Measurements from ENCODE around the gene EXOC7. TPM values are rescaled to one million over a fixed set of nuclear protein-coding genes. Genes with fewer than 3 reads are reported as not detected.

EXOC7 gene
- total RNA-seq, 2 experiments from 2014 or later = 126 to 129 TPM

DNA sequence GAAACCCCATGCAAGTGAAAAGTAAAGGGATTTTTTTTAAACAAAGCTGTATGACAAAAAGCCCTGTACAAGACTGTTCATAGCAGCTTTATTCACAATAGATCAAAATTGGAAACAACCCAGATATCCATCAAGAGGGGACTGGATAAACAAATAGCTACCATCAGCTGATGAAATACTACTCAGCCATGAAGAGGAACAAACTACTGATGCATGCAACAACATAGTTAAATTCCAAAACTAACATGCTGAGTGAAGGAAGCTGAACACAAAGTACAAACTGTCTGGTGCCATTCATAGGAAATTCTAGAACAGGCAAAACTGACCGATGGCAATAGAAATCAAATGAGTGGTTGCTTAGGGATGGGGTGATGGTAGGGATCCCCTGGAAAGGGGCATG, 22.3 kb upstream of the EXOC7 start:
- POLR2A ChIA-PET = interaction anchor here (0.5 to 12.0 kb wide), 9 partner anchors 18 to 408 kb away, joined by 3 to 163 read pairs (median 8); partner anchors contain the start of genes EXOC7 and UBALD2
- H3K4me1 Mint-ChIP-seq (ENCODE audit: low read depth) = peaks cover 46% of the 10 kb centered on the region
- no peaks in the 10 kb centered on the region for H3K36me3 Mint-ChIP-seq (ENCODE audit: low read depth)
- H3K9me3 Mint-ChIP-seq (ENCODE audit: insufficient read depth) = no peaks in the 10 kb centered on the region
- H3K4me3 Mint-ChIP-seq = no peak overlapping the region
- peak overlapping the region; percentile 88 for H3K27ac Mint-ChIP-seq
- CTCF ChIA-PET = interaction anchor here (0.6 to 11.2 kb wide), 22 partner anchors 9 to 1040 kb away, joined by 3 to 222 read pairs (median 8); partner anchors contain the start of genes FOXJ1 and UBALD2
- no peaks in the 10 kb centered on the region for H3K27me3 Mint-ChIP-seq (ENCODE audit: low read depth)
- no peak for DNase-seq
- no peak for ATAC-seq

DNA sequence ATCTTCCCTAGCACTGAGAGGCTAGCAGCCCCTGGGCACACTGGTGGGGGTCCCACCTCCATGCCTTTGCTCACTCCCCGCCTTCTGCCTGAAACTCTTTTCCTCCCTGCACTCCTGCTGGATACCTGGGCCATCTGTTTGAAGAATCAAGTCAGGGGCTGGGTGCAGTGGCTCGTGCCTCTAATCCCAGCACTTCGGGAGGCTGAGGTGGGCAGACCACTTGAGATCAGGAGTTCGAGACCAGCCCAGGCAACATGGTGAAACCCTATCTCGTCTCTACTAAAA, 21.7 kb upstream of the EXOC7 start:
- ChIA-PET CTCF (interaction anchor here (0.6 to 11.2 kb wide), 16 partner anchors 10 to 1040 kb away, joined by 3 to 222 read pairs (median 10); partner anchors contain the start of gene FOXJ1), POLR2A (interaction anchor here (2.5 to 12.0 kb wide), 3 partner anchors 54 to 146 kb away, joined by 11 to 163 read pairs (median 23); partner anchors contain the start of gene UBALD2)
- H3K4me3 Mint-ChIP-seq = no peak overlapping the region
- no peak overlapping the region for H3K27ac Mint-ChIP-seq
- no peaks in the 10 kb centered on the region for H3K36me3 Mint-ChIP-seq (ENCODE audit: low read depth)
- no peaks in the 10 kb centered on the region for H3K9me3 Mint-ChIP-seq (ENCODE audit: insufficient read depth)
- DNase-seq (no peak), ATAC-seq (no peak)
- no peaks in the 10 kb centered on the region for H3K27me3 Mint-ChIP-seq (ENCODE audit: low read depth)
- peaks cover 49% of the 10 kb centered on the region for H3K4me1 Mint-ChIP-seq (ENCODE audit: low read depth)

DNA sequence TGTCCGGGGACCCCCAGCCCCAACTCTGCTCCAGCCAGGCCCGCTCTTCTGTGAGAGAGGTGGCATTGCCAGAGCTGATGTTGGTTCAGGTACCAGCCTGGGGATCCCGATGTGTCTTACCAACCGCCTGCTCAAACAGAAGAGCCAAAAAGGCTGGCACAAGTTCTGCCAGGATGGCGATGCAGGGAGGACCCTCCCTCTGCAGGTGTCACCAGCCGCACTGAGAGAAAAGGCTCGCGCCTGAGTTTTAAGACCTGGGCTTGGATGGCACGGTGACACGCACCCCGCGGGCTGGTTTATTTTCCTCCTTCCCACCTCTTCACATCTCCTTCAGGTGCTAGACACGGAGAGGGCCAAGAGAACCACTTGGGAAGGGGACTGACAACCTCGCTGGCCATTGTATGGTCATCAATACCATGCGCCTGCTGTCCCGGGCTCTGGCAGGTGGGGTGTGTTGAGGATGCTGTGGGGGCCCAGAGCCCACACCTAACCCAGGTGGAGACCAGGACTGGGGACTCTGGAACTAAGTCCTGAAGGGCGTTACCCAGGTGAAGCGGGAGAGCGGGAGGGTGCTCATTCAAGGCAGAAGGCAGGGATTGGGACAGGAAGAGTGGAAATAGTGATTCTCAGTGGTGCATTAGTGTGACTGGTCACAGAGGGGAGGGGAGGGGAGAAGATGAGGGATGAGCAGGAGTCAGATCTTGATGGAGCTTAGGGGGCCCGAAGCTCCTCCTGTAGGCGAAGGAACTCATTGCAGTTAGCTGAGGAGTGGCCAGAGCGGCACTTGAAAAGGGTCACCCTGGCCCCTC, 21.2 kb upstream of the EXOC7 start:
- Mint-ChIP-seq H3K4me1 (ENCODE audit: low read depth) (peaks cover 49% of the 10 kb centered on the region), H3K9me3 (ENCODE audit: insufficient read depth) (no peaks in the 10 kb centered on the region), H3K27me3 (ENCODE audit: low read depth) (no peaks in the 10 kb centered on the region), H3K27ac (peak overlapping the region; percentile 20), H3K4me3 (no peak overlapping the region), H3K36me3 (ENCODE audit: low read depth) (no peaks in the 10 kb centered on the region)
- no peak for ATAC-seq
- DNase-seq = no peak
- ChIA-PET CTCF (interaction anchor here (0.6 to 11.2 kb wide), 17 partner anchors 9 to 174 kb away, joined by 3 to 222 read pairs (median 8); partner anchors contain the start of gene FOXJ1), POLR2A (interaction anchor here (1.0 to 12.0 kb wide), 6 partner anchors 17 to 146 kb away, joined by 3 to 163 read pairs (median 8); partner anchors contain the start of gene UBALD2)

DNA sequence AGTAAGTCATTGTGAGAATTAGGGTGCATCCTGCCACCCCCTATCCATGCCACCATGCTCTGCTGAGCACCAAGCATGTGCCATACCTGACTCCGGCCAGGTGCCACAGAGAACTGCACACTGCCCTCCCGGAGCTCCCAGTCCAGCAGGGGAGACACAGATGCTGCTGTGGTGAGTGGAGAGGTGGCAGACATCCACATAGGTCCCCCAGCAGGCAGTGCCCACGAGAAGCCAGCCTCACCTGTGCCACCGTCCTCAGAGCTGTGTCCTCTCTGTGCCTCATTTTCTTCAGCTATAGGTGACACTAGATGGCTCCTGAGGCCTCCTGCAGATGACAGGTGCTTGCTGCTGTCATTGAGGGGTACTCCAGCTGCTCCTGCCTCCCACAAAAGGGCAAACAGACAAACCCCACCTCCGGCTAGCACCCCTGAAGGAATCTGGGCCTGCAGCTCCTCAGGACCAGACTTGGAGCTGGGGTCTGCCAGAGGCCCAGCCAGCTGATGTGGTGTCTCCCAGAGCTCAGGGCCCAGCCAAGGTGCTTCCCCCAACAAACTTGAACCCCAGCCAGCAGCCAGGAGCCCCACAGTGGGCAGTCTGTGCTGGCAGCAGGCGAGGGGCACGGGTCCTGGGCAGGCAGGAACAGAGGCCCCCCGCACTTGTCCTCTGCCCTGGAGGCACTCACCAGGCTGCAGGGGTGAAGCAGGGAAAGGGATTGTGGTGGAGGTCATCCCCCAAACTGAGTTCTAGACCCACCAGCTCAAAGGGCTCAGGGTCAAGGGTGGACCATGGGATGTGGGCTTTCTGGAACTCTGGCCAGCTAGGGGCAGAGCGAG, 20.4 kb upstream of the EXOC7 start:
- Mint-ChIP-seq H3K9me3 (ENCODE audit: insufficient read depth) (no peaks in the 10 kb centered on the region), H3K36me3 (ENCODE audit: low read depth) (no peaks in the 10 kb centered on the region), H3K4me3 (no peak overlapping the region), H3K27me3 (ENCODE audit: low read depth) (no peaks in the 10 kb centered on the region), H3K4me1 (ENCODE audit: low read depth) (peaks cover 49% of the 10 kb centered on the region), H3K27ac (peak overlapping the region; percentile 77)
- ChIA-PET CTCF (interaction anchor here (0.7 to 11.2 kb wide), 10 partner anchors 9 to 156 kb away, joined by 3 to 222 read pairs (median 5); no protein-coding TSS in a partner anchor), POLR2A (interaction anchor here (0.6 to 12.0 kb wide), 8 partner anchors 18 to 156 kb away, joined by 3 to 163 read pairs (median 4); partner anchors contain the start of gene UBALD2)
- ATAC-seq (no peak), DNase-seq (no peak)

DNA sequence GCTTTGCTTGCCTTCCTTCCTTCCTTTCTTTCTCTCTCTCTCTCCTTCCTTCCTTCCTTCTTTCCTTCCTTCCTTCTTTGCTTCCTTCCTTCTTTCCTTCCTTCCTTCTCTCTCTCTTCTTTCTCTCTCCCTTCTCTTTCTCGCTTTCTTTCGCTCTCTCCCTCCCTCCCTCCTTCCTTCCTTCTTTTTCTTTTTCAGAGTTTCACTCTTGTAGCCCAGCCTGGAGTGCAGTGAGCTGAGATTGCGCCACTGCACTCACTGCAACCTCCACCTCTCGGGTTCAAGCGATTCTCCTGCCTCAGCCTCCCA, 19.6 kb upstream of the EXOC7 start:
- H3K27me3 Mint-ChIP-seq (ENCODE audit: low read depth) = no peaks in the 10 kb centered on the region
- DNase-seq (no peak), ATAC-seq (no peak)
- H3K36me3 Mint-ChIP-seq (ENCODE audit: low read depth) = no peaks in the 10 kb centered on the region
- H3K9me3 Mint-ChIP-seq (ENCODE audit: insufficient read depth) = no peaks in the 10 kb centered on the region
- H3K27ac Mint-ChIP-seq = peak overlapping the region; percentile 77
- POLR2A ChIA-PET = interaction anchor here (0.6 to 12.0 kb wide), 6 partner anchors 22 to 157 kb away, joined by 4 to 163 read pairs (median 5); partner anchors contain the start of gene UBALD2
- CTCF ChIA-PET = interaction anchor here (0.7 to 11.2 kb wide), 7 partner anchors 10 to 157 kb away, joined by 4 to 222 read pairs (median 5); no protein-coding TSS in a partner anchor
- peaks cover 49% of the 10 kb centered on the region for H3K4me1 Mint-ChIP-seq (ENCODE audit: low read depth)
- no peak overlapping the region for H3K4me3 Mint-ChIP-seq

DNA sequence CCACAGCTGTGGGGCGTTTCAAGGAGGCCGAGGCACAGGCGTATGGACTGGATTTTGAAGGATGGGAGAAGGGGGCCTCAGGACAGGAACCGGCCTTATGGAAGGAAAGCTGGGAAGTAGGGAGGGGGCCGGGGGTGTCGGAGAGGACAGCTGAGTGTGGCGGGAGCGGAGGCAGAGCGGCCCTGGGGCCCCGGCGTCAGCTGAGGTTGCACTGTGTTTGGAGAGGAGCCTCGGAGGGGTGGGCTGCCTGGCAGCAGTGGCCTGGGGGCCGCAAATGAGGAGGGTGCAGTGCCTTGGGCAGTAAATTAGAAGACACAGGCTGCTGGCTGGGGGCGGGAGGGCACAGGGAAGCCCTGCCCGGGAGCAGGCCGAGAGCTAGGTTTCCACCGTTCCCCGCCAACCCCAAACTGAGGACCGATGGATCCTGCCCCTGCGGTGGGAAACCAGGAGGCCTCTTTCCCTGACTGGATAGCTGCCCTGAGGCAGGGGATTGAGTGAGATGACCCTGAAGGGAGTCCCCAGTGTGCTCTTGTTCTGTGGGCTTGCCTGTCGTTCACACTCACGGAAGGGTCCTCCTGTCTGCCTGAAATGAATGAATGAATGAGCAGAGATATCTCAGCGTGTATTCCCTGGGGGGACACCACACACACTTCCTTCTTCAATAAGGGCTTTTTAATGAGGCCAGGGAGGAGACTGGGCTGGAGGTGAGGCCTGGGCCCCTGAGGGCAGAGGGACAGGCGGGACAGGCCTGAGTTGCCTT, 19.0 kb upstream of the EXOC7 start:
- H3K4me1 Mint-ChIP-seq (ENCODE audit: low read depth) = peaks cover 49% of the 10 kb centered on the region
- ChIA-PET CTCF (interaction anchor here (0.8 to 11.2 kb wide), 8 partner anchors 11 to 158 kb away, joined by 3 to 222 read pairs (median 6); no protein-coding TSS in a partner anchor), POLR2A (interaction anchor here (1.5 to 12.0 kb wide), 3 partner anchors 22 to 149 kb away, joined by 6 to 163 read pairs (median 7); no protein-coding TSS in a partner anchor)
- DNase-seq (no peak), ATAC-seq (no peak)
- H3K27ac Mint-ChIP-seq = peak overlapping the region; percentile 77
- H3K36me3 Mint-ChIP-seq (ENCODE audit: low read depth) = no peaks in the 10 kb centered on the region
- no peaks in the 10 kb centered on the region for H3K9me3 Mint-ChIP-seq (ENCODE audit: insufficient read depth)
- no peaks in the 10 kb centered on the region for H3K27me3 Mint-ChIP-seq (ENCODE audit: low read depth)
- H3K4me3 Mint-ChIP-seq = peak overlapping the region; percentile 26

DNA sequence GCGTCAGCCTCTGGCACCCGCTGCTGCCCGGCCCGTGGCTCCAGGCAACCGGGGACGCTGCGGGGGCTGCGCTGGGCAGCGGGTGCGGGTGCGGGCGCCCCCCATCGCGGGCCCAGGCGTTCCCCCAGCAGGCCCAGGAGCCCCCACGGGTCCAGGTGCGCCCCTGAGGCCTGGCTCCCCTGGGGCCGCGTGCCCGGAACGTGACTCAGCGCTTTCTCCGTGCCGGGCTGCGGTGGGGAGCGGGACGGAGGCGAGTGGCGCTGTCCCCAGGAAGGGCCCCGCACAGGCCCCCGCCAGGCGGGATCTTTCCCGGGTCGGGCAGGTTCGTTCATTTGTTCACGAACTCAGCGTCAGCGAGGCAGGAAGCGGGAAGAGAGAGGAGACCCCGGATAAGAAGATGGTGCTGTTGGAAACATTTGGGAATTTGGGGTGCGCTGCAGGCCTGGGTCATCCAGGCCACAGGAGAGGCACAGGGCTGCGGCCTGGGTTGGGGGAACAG, 18.4 kb upstream of the EXOC7 start:
- CTCF ChIA-PET = interaction anchor here (0.5 to 11.2 kb wide), 26 partner anchors 8 to 167 kb away, joined by 3 to 222 read pairs (median 6); no protein-coding TSS in a partner anchor
- H3K9me3 Mint-ChIP-seq (ENCODE audit: insufficient read depth) = no peaks in the 10 kb centered on the region
- peak overlapping the region; percentile 73 for H3K27ac Mint-ChIP-seq
- no peaks in the 10 kb centered on the region for H3K27me3 Mint-ChIP-seq (ENCODE audit: low read depth)
- H3K36me3 Mint-ChIP-seq (ENCODE audit: low read depth) = no peaks in the 10 kb centered on the region
- ATAC-seq (peak; percentile 31), DNase-seq (no peak)
- H3K4me3 Mint-ChIP-seq = peak overlapping the region; percentile 26
- peaks cover 45% of the 10 kb centered on the region for H3K4me1 Mint-ChIP-seq (ENCODE audit: low read depth)
- POLR2A ChIA-PET = interaction anchor here (0.5 to 12.0 kb wide), 8 partner anchors 23 to 448 kb away, joined by 3 to 163 read pairs (median 6); no protein-coding TSS in a partner anchor

DNA sequence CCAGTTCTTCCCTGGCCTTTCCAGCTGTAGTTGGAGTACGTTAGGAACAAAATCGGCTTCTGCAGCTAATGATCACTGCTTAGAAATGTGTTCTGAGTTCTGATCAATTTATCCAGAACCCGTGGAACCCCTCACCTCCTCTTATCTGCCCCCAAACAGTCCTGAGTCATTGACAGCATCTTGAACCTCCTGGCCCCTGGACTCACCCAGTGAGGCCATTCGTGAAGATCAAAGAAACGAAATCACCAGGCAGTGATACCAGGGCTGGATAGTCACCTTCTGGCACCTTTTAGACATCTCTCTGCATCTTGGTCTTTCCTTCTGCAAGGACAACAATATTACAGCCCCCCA, 17.0 kb upstream of the EXOC7 start:
- H3K36me3 Mint-ChIP-seq (ENCODE audit: low read depth) = no peaks in the 10 kb centered on the region
- peaks cover 33% of the 10 kb centered on the region for H3K4me1 Mint-ChIP-seq (ENCODE audit: low read depth)
- ChIA-PET CTCF (interaction anchor here (0.9 to 11.2 kb wide), 19 partner anchors 10 to 178 kb away, joined by 3 to 222 read pairs (median 6); no protein-coding TSS in a partner anchor), POLR2A (interaction anchor here (1.2 to 12.0 kb wide), 4 partner anchors 72 to 169 kb away, joined by 4 to 163 read pairs (median 14); no protein-coding TSS in a partner anchor)
- H3K4me3 Mint-ChIP-seq = no peak overlapping the region
- peak overlapping the region; percentile 60 for H3K27ac Mint-ChIP-seq
- ATAC-seq (no peak), DNase-seq (no peak)
- H3K9me3 Mint-ChIP-seq (ENCODE audit: insufficient read depth) = no peaks in the 10 kb centered on the region
- H3K27me3 Mint-ChIP-seq (ENCODE audit: low read depth) = no peaks in the 10 kb centered on the region

DNA sequence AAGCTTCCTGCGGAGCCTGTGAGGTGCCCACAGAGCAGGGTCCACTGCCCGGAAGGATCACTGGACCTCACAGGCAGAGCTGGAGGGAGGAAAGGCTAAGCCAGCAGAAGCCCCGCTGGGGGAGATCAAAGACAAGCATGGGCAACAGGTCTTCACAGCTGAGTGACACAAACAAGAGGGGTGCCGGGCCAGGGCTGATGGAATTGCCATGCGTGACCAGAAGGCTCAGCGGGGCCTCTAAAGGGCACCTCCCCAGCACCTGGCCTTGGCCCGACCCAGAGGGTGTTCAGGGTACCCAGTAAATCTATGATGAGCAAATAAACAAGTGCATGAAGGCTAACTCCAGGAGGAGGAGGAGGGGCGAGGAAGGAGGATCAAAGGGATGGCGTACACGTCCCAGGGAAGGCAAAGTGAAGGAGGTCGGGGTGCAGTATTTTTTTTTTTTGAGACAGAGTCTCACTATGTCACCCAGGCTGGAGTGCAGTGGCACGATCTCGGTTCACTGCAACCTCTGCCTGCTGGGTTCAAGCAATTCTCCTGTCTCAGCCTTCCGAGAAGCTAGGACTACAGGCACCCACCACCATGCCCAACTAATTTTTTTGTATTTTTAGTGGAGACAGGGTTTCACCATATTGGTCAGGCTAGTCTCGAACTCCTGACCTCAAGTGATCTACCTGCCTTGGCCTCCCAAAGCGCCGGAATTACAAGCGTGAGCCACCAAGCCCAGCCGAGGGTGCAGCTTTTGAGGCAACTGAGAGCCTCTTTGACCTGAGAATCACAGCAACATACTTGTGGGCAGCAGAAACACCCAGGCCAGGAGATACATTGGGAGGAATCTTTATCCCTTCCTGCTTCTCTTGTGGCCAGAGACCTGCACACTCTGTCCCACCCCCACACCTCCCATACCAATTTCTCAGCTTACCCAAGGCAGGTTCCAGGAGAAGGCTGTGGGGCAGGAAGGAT, 16.1 kb upstream of the EXOC7 start:
- POLR2A ChIA-PET = interaction anchor here (2.8 to 12.0 kb wide), 2 partner anchors 152 to 159 kb away, joined by 22 to 163 read pairs; no protein-coding TSS in a partner anchor
- no peak for ATAC-seq
- no peak for DNase-seq
- Mint-ChIP-seq H3K36me3 (ENCODE audit: low read depth) (no peaks in the 10 kb centered on the region), H3K27me3 (ENCODE audit: low read depth) (no peaks in the 10 kb centered on the region), H3K27ac (peak overlapping the region; percentile 11), H3K9me3 (ENCODE audit: insufficient read depth) (no peaks in the 10 kb centered on the region), H3K4me3 (no peak overlapping the region), H3K4me1 (ENCODE audit: low read depth) (peaks cover 28% of the 10 kb centered on the region)
- CTCF ChIA-PET = interaction anchor here (0.8 to 11.2 kb wide), 13 partner anchors 11 to 180 kb away, joined by 3 to 222 read pairs (median 5); no protein-coding TSS in a partner anchor
